8988T (cell line): ENCODE measurements around the gene THAP3.
"Not testable (repeated sequence)": the region's sequence is repeated elsewhere in the genome, so short reads cannot be mapped to it uniquely, and the experiment has no call there.

Experiments used
- DNase-seq: peaks from one replicate; pipeline ENCODE4 v3.0.0; 2011

Gene THAP3

GRCh38 chr1:6637770-6638169, 13.1 kb downstream of the THAP3 start:
- DNase-seq, result no peak

GRCh38 chr1:6638226-6638625, 13.6 kb downstream of the THAP3 start:
- DNase-seq, result no peak

- DNase-seq, result not testable (repeated sequence)
These were observed 16.2 kb downstream of the THAP3 start for GRCh38 chr1:6640867-6641266.

GRCh38 chr1:6645018-6645417, 20.4 kb downstream of the THAP3 start:
- DNase-seq, result no peak

- no peak for DNase-seq
These were observed 22.0 kb downstream of the THAP3 start for GRCh38 chr1:6646499-6647148.

GRCh38 chr1:6648556-6648955, 23.9 kb downstream of the THAP3 start:
- DNase-seq, result no peak

- no peak for DNase-seq
These were observed 27.2 kb downstream of the THAP3 start for GRCh38 chr1:6651909-6652308.

- DNase-seq, result no peak
These were observed 28.3 kb downstream of the THAP3 start for GRCh38 chr1:6652986-6653385.

- DNase-seq, result no peak
These were observed 29.0 kb downstream of the THAP3 start for GRCh38 chr1:6653436-6654290.

- no peak for DNase-seq
These were observed 32.5 kb downstream of the THAP3 start for GRCh38 chr1:6657138-6657537.

GRCh38 chr1:6658359-6659060, 33.8 kb downstream of the THAP3 start:
- DNase-seq, result no peak

GRCh38 chr1:6660415-6661049, 35.9 kb downstream of the THAP3 start:
- no peak for DNase-seq

- not testable (repeated sequence) for DNase-seq
These were observed 37.8 kb downstream of the THAP3 start for GRCh38 chr1:6662468-6662867.

- no peak for DNase-seq
These were observed 42.0 kb downstream of the THAP3 start for GRCh38 chr1:6666696-6667095.

GRCh38 chr1:6667139-6667538, 42.5 kb downstream of the THAP3 start:
- DNase-seq, result no peak

- no peak for DNase-seq
These were observed 43.8 kb downstream of the THAP3 start for GRCh38 chr1:6668503-6668902.

GRCh38 chr1:6672558-6672957, 47.9 kb downstream of the THAP3 start:
- no peak for DNase-seq

- DNase-seq, result no peak
These were observed 49.2 kb downstream of the THAP3 start for GRCh38 chr1:6673816-6674398.

GRCh38 chr1:6674771-6675170, 50.1 kb downstream of the THAP3 start:
- no peak for DNase-seq

- DNase-seq, result no peak
These were observed 51.3 kb downstream of the THAP3 start for GRCh38 chr1:6675941-6676340.
